DOHH2 (cell line): ENCODE measurements around the gene ACTL10.

ENCODE experiments used
- H3F3A ChIP-seq: fragments of 200-600 bp; sonication (generic), shearing (Covaris generic); 2 replicates; pipeline ENCODE4 v1.6.0; 2016; ENCODE audit warnings: antibody characterized with exemption, mild to moderate bottlenecking; ENCODE audit not compliant: control insufficient read depth, insufficient read depth
- H3K27ac ChIP-seq: fragments of 200-600 bp; sonication (generic); 2 replicates; pipeline ENCODE4 v1.5.1; 2014; ENCODE audit warnings: low read depth, mild to moderate bottlenecking, low read length, moderate library complexity
- H3K27me3 ChIP-seq: fragments of 200-600 bp; sonication (generic); 2 replicates; pipeline ENCODE4 v1.6.1; 2014; ENCODE audit warnings: mild to moderate bottlenecking, low read length, mixed read lengths; ENCODE audit not compliant: control insufficient read depth
- H3K36me3 ChIP-seq: fragments of 200-600 bp; sonication (generic); 2 replicates; pipeline ENCODE4 v1.6.1; 2014; ENCODE audit warnings: mild to moderate bottlenecking, low read length, moderate library complexity, mixed read lengths; ENCODE audit not compliant: control insufficient read depth
- H3K4me1 ChIP-seq: fragments of 200-600 bp; sonication (generic); 2 replicates; pipeline ENCODE4 v1.6.1; 2014; ENCODE audit warnings: mild to moderate bottlenecking, low read length, mixed read lengths; ENCODE audit not compliant: control insufficient read depth
- H3K4me2 ChIP-seq: fragments of 200-600 bp; sonication (generic); 2 replicates; pipeline ENCODE4 v1.6.0; 2014; ENCODE audit warnings: mild to moderate bottlenecking, low read length, moderate library complexity
- H3K4me3 ChIP-seq: fragments of 200-600 bp; sonication (generic); 2 replicates; pipeline ENCODE4 v1.5.1; 2014; ENCODE audit warnings: mild to moderate bottlenecking, low read length, mixed read lengths
- H3K79me2 ChIP-seq: fragments of 200-600 bp; sonication (generic); 2 replicates; pipeline ENCODE4 v1.6.1; 2014; ENCODE audit warnings: mild to moderate bottlenecking, low read length, mixed read lengths; ENCODE audit not compliant: control insufficient read depth
- H3K9me2 ChIP-seq: fragments of 200-600 bp; sonication (generic); replicated peaks from 2 replicates; pipeline ENCODE4 v1.6.1; 2014; ENCODE audit warnings: mild to moderate bottlenecking, low read length, mixed read lengths; ENCODE audit not compliant: control insufficient read depth
- H3K9me3 ChIP-seq: fragments of 200-600 bp; sonication (generic); 2 replicates; pipeline ENCODE4 v1.6.1; 2014; ENCODE audit warnings: antibody characterized with exemption, low read length, mixed read lengths; ENCODE audit not compliant: control insufficient read depth, insufficient read depth
- H4K20me1 ChIP-seq: fragments of 200-600 bp; sonication (generic); 2 replicates; pipeline ENCODE4 v1.6.0; 2014; ENCODE audit warnings: low read depth, mild to moderate bottlenecking, antibody characterized with exemption, low read length, moderate library complexity; ENCODE audit not compliant: control insufficient read depth, insufficient read depth
- CTCF ChIP-seq: fragments of 200-600 bp; sonication (generic); IDR thresholded peaks from one replicate; pipeline ENCODE4 v1.5.1; 2014; ENCODE audit warnings: antibody characterized with exemption, mild to moderate bottlenecking, low read depth, low read length; ENCODE audit not compliant: poor library complexity, severe bottlenecking
- EZH2phosphoT487 ChIP-seq: fragments of 200-600 bp; sonication (generic); IDR thresholded peaks from 2 replicates; pipeline ENCODE4 v1.6.1; 2017; ENCODE audit warnings: borderline replicate concordance, mild to moderate bottlenecking, antibody characterized with exemption, low read length, moderate library complexity, mixed read lengths

Gene ACTL10

GRCh38 chr20:33676121-33676520 is 9.4 kb downstream of the ACTL10 start:
- Histone ChIP-seq H3K4me3 (no peak overlapping the region), H4K20me1 (peaks cover 16% of the 10 kb centered on the region; the same call in 1 of the 2 replicates), H3K9me3 (no peaks in the 10 kb centered on the region), H3K4me1 (peaks cover 55% of the 10 kb centered on the region), H3K36me3 (peaks cover 65% of the 10 kb centered on the region), H3K79me2 (peaks cover 33% of the 10 kb centered on the region), H3K27ac (peak overlapping the region; percentile 40; the same call in 1 of the 2 replicates), H3F3A (peaks cover 39% of the 10 kb centered on the region), H3K4me2 (0 out of 2 replicates have a peak overlapping the region, but pooled peaks have one; percentile 6), H3K9me2 (no peaks in the 10 kb centered on the region), H3K27me3 (no peaks in the 10 kb centered on the region)
- TF ChIP-seq CTCF = no peak
- no peak for TF ChIP-seq EZH2phosphoT487

- Histone ChIP-seq H4K20me1 (peaks cover 16% of the 10 kb centered on the region; the same call in 1 of the 2 replicates), H3K4me3 (no peak overlapping the region), H3F3A (peaks cover 39% of the 10 kb centered on the region), H3K4me2 (no peak overlapping the region), H3K9me2 (no peaks in the 10 kb centered on the region), H3K9me3 (no peaks in the 10 kb centered on the region), H3K36me3 (peaks cover 71% of the 10 kb centered on the region), H3K27ac (no peak overlapping the region), H3K4me1 (peaks cover 64% of the 10 kb centered on the region), H3K79me2 (peaks cover 41% of the 10 kb centered on the region), H3K27me3 (no peaks in the 10 kb centered on the region)
- no peak for TF ChIP-seq CTCF
- no peak for TF ChIP-seq EZH2phosphoT487
Observed at GRCh38 chr20:33676652-33677645, 10.2 kb downstream of the ACTL10 start.

DNA sequence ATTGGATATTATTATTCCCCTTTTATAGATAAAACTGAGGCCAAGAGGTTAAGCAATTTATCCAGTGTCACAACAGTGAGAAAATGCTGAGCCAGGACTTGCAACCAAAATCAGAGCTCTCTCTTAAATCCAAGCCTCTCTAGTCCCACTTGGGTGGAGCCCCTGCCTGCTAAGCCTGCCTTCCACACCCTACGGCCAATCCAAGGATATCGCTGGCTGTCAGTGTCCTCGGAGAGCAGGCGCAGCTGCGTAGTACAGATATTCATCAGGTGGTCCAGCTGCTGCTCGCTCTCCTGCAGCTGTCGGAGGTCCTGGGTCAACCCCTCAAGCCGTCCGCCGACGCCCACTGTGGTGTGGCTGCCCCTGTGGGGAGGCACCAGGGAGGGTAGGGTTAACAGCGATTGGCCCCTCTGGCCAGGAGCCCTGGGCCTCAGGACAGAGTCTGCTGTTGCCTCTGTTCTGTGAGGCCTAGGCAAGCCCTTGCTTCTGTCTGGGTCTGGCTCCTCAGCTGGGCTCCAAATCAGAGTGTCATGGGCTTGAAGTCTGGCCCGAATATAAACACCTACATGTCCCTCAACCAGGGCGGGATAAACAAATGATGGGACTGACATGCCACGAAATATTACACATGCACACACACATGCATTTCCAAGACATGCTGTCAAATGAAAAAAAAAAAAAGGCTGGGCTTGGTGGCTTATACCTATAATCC is 11.4 kb downstream of the ACTL10 start:
- H3K4me1 ChIP-seq = peaks cover 72% of the 10 kb centered on the region
- no peak overlapping the region for H3K4me2 ChIP-seq
- H3K27me3 ChIP-seq = no peaks in the 10 kb centered on the region
- peaks cover 52% of the 10 kb centered on the region for H3K79me2 ChIP-seq
- H3F3A ChIP-seq = peaks cover 39% of the 10 kb centered on the region
- H3K9me2 ChIP-seq = no peaks in the 10 kb centered on the region
- TF ChIP-seq EZH2phosphoT487 = no peak
- TF ChIP-seq CTCF = no peak
- H4K20me1 ChIP-seq = peaks cover 20% of the 10 kb centered on the region; the same call in 1 of the 2 replicates
- no peak overlapping the region for H3K4me3 ChIP-seq
- no peak overlapping the region for H3K27ac ChIP-seq
- peaks cover 79% of the 10 kb centered on the region for H3K36me3 ChIP-seq
- no peaks in the 10 kb centered on the region for H3K9me3 ChIP-seq
